Hepatocyte (in vitro differentiated cells): ENCODE data around the gene PHACTR1. TPM values are rescaled to one million over a fixed set of nuclear protein-coding genes. Genes with fewer than 3 reads are reported as not detected.

Experiments used
- DNase-seq: peaks from one replicate; pipeline ENCODE4 v3.0.0-alpha.2; 2016; ENCODE audit warnings: low spot score
- H2AFZ ChIP-seq: fragments of 200-600 bp; sonication (generic); 2 replicates; pipeline ENCODE4 v1.6.0; 2016; ENCODE audit warnings: antibody characterized with exemption, mild to moderate bottlenecking
- H3K27ac ChIP-seq: fragments of 200-600 bp; sonication (generic); 2 replicates; pipeline ENCODE4 v1.5.1; 2016; ENCODE audit warnings: mild to moderate bottlenecking
- H3K27me3 ChIP-seq: fragments of 200-600 bp; sonication (generic); 2 replicates; pipeline ENCODE4 v1.6.1; 2016
- H3K36me3 ChIP-seq: fragments of 200-600 bp; sonication (generic); replicated peaks from 2 replicates; pipeline ENCODE4 v1.5.1; 2016; ENCODE audit warnings: low read depth; ENCODE audit not compliant: insufficient read depth
- H3K4me1 ChIP-seq: fragments of 200-600 bp; sonication (generic); 2 replicates; pipeline ENCODE4 v1.5.1; 2016; ENCODE audit warnings: mild to moderate bottlenecking, moderate library complexity; ENCODE audit not compliant: insufficient read depth
- H3K4me2 ChIP-seq: fragments of 200-600 bp; sonication (generic); 2 replicates; pipeline ENCODE4 v1.6.0; 2016
- H3K4me3 ChIP-seq: fragments of 200-600 bp; sonication (generic); 2 replicates; pipeline ENCODE4 v1.5.1; 2016; ENCODE audit warnings: mild to moderate bottlenecking
- H3K79me2 ChIP-seq: fragments of 200-600 bp; sonication (generic); 2 replicates; pipeline ENCODE4 v1.6.0; 2017; ENCODE audit warnings: mild to moderate bottlenecking
- H3K9me2 ChIP-seq: fragments of 200-600 bp; sonication (generic); replicated peaks from 2 replicates; pipeline ENCODE4 v1.6.0; 2017; ENCODE audit warnings: mild to moderate bottlenecking; ENCODE audit not compliant: insufficient read depth
- H3K9me3 ChIP-seq: fragments of 200-600 bp; sonication (generic); 2 replicates; pipeline ENCODE4 v1.5.1; 2016; ENCODE audit warnings: low read depth, mild to moderate bottlenecking
- H4K20me1 ChIP-seq: fragments of 200-600 bp; sonication (generic); 2 replicates; pipeline ENCODE4 v1.6.0; 2016; ENCODE audit warnings: mild to moderate bottlenecking; ENCODE audit not compliant: insufficient read depth, poor library complexity, severe bottlenecking
- EZH2 ChIP-seq: fragments of 200-600 bp; sonication (generic); IDR thresholded peaks from 2 replicates; pipeline ENCODE4 v1.6.1; 2016; ENCODE audit warnings: antibody characterized with exemption, mild to moderate bottlenecking, borderline replicate concordance
- EZH2phosphoT487 ChIP-seq: fragments of 200-600 bp; sonication (generic); IDR thresholded peaks from one replicate; pipeline ENCODE4 v1.6.1; 2018; ENCODE audit warnings: antibody characterized with exemption, mild to moderate bottlenecking, low read depth, moderate library complexity; ENCODE audit not compliant: unreplicated experiment, severe bottlenecking
- WGBS: methylation state at CpG from one replicate; pipeline ENCODE4 v1.1.6; 2016; ENCODE audit warnings: low lambda C conversion rate; ENCODE audit errors: missing lambda C conversion rate; 5-methylcytosine and 5-hydroxymethylcytosine counted together
- polyA plus RNA-seq: library from polyadenylated mRNA; unstranded; fragments of >200 nt; fragmentation: Nextera tagmentation; extraction: Ambion mirVana; gene quantifications from 2 replicates; pipeline ENCODE4 v1.2.1, GENCODE V29; 2016
- total RNA-seq: library from RNA; depleted of rRNA; stranded (reverse); fragments of >200 nt; gene quantifications from 2 replicates; pipeline ENCODE4 v1.2.3, GENCODE V29; 2014
- TF ChIP-seq, protein P1 (sequence below): fragments of 200-600 bp; sonication (generic); IDR thresholded peaks from 2 replicates; pipeline ENCODE4 v1.5.1; 2016; ENCODE audit warnings: antibody characterized with exemption, mild to moderate bottlenecking; ENCODE audit not compliant: poor library complexity

PHACTR1 gene
- total and polyA plus RNA-seq, 2 experiments from 2014 or later, result 3.0 to 4.3 TPM

- WGBS, result 13% methylated on average over 2 of the region's 2 CpGs
- peak; percentile 50 for DNase-seq
- H4K20me1 ChIP-seq, result no peaks in the 10 kb centered on the region
Measured at GRCh38 chr6:12911427-12911826, 194.9 kb downstream of the PHACTR1 start.

GRCh38 chr6:12913201-12913600 lies 196.6 kb downstream of the PHACTR1 start:
- Histone ChIP-seq H3K27me3 (peaks cover 6% of the 10 kb centered on the region), H3K9me2 (no peaks in the 10 kb centered on the region), H3K4me1 (no peaks in the 10 kb centered on the region), H3K4me3 (no peak overlapping the region), H3K27ac (no peak overlapping the region), H3K79me2 (no peaks in the 10 kb centered on the region), H3K4me2 (no peak overlapping the region), H4K20me1 (no peaks in the 10 kb centered on the region), H3K9me3 (no peaks in the 10 kb centered on the region), H3K36me3 (no peaks in the 10 kb centered on the region), H2AFZ (no peak overlapping the region)
- TF ChIP-seq EZH2 (no peak), EZH2phosphoT487 (no peak)
- DNase-seq, result no peak
- WGBS, result 80% methylated on average over 6 of the region's 6 CpGs

More at GRCh38 chr6:12911427-12911826, 194.9 kb downstream of the PHACTR1 start:
- Histone ChIP-seq H3K79me2 (no peaks in the 10 kb centered on the region), H3K9me2 (no peaks in the 10 kb centered on the region), H3K27me3 (peaks cover 6% of the 10 kb centered on the region), H3K4me3 (no peak overlapping the region), H3K36me3 (no peaks in the 10 kb centered on the region), H3K4me1 (no peaks in the 10 kb centered on the region), H3K27ac (no peak overlapping the region), H3K9me3 (no peaks in the 10 kb centered on the region), H2AFZ (no peak overlapping the region), H3K4me2 (no peak overlapping the region)
- TF ChIP-seq EZH2 (no peak), EZH2phosphoT487 (no peak)
- TF ChIP-seq, protein P1, sequence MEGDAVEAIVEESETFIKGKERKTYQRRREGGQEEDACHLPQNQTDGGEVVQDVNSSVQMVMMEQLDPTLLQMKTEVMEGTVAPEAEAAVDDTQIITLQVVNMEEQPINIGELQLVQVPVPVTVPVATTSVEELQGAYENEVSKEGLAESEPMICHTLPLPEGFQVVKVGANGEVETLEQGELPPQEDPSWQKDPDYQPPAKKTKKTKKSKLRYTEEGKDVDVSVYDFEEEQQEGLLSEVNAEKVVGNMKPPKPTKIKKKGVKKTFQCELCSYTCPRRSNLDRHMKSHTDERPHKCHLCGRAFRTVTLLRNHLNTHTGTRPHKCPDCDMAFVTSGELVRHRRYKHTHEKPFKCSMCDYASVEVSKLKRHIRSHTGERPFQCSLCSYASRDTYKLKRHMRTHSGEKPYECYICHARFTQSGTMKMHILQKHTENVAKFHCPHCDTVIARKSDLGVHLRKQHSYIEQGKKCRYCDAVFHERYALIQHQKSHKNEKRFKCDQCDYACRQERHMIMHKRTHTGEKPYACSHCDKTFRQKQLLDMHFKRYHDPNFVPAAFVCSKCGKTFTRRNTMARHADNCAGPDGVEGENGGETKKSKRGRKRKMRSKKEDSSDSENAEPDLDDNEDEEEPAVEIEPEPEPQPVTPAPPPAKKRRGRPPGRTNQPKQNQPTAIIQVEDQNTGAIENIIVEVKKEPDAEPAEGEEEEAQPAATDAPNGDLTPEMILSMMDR, result peak; percentile 65

DNA sequence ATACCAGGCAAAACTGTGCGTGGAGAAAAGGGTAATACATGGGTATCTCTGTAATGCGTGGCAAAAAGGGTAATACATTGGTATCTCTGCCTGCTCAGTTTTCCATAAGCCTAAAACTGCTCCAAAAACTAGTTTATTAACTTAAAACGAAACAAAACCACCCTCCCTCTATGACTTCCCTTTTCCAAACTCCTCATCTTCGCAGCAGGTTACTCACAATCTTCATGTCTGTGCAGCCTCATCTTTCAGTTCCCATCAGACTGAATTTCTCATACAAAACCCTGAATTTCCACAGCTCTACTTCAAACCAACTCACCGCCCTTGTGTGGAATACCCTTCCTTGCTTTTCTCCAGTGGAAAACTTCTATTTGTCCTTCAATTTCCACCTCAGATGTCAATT lies 199.4 kb downstream of the PHACTR1 start:
- no peaks in the 10 kb centered on the region for H3K9me3 ChIP-seq

GRCh38 chr6:12916420-12917136 lies 200.0 kb downstream of the PHACTR1 start:
- Histone ChIP-seq H3K4me3 (no peak overlapping the region), H3K9me3 (no peaks in the 10 kb centered on the region), H3K27ac (no peak overlapping the region), H2AFZ (no peak overlapping the region), H4K20me1 (no peaks in the 10 kb centered on the region), H3K4me2 (no peak overlapping the region), H3K79me2 (no peaks in the 10 kb centered on the region), H3K4me1 (no peaks in the 10 kb centered on the region), H3K36me3 (no peaks in the 10 kb centered on the region), H3K9me2 (no peaks in the 10 kb centered on the region), H3K27me3 (peaks cover 6% of the 10 kb centered on the region)
- TF ChIP-seq, protein P1, result no peak
- TF ChIP-seq EZH2 (no peak), EZH2phosphoT487 (no peak)
- no peak for DNase-seq
- WGBS, result 82% methylated on average over 3 of the region's 3 CpGs

More for the DNA sequence above, 199.4 kb downstream of the PHACTR1 start:
- Histone ChIP-seq H3K4me1 (no peaks in the 10 kb centered on the region), H3K4me3 (no peak overlapping the region), H3K36me3 (no peaks in the 10 kb centered on the region), H3K27me3 (peaks cover 6% of the 10 kb centered on the region), H4K20me1 (no peaks in the 10 kb centered on the region), H2AFZ (no peak overlapping the region), H3K4me2 (no peak overlapping the region), H3K9me2 (no peaks in the 10 kb centered on the region), H3K79me2 (no peaks in the 10 kb centered on the region), H3K27ac (no peak overlapping the region)
- TF ChIP-seq EZH2phosphoT487 (no peak), EZH2 (no peak)
- TF ChIP-seq, protein P1, result no peak
- 97% methylated on average over 5 of the region's 5 CpGs for WGBS
- DNase-seq, result no peak
